ENCODE data around the gene ZPLD1. TPM values are rescaled to one million over a fixed set of nuclear protein-coding genes. Genes with fewer than 3 reads are reported as not detected.
A peak's percentile ranks its signal among the peaks of the same experiment; 100 is the strongest.

ZPLD1 gene
- total RNA-seq, 1 experiment from 2014 or later = not detected

DNA sequence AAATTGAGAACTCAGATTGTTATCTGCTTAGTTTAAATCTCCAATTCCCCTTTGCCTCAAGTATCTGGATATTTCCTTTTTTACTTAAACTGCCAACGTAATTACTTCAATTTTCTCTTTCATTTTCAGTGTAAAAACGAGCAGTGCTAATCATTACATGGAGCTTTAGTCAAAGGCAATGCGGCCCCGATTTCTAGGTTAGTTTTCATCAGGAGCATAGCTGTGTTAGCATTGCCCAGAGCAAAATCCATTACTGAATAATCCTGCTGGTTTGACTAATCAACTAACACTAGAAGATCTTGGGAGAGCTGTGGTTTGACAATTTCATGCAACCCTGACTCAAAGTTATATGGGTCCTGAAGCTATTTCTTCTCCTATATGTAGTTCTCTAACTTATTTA is 46.2 kb downstream of the ZPLD1 start:
- no peak for TF ChIP-seq CTCF (conservative IDR thresholded peaks at IDR 0.05)
- Histone ChIP-seq H3K4me1 (replicated peaks; ENCODE audit: insufficient read depth) (peaks cover 6% of the 10 kb centered on the region; the same call in 1 of the 2 replicates), H2AFZ (peak overlapping the region; percentile 63), H3K27me3 (ENCODE audit: insufficient read depth, low read depth) (no peaks in the 10 kb centered on the region), H3K9me3 (ENCODE audit: insufficient read depth, low read depth) (no peaks in the 10 kb centered on the region; the same call in 1 of the 2 replicates), H3F3A (ENCODE audit: insufficient read depth, low read depth) (0 out of 2 replicates have a peak, but pooled peaks cover 3% of the 10 kb centered on the region), H3K36me3 (ENCODE audit: low read depth) (no peaks in the 10 kb centered on the region), H3K27ac (no peak overlapping the region), H3K9me2 (ENCODE audit: insufficient read depth) (no peaks in the 10 kb centered on the region), H4K20me1 (ENCODE audit: insufficient read depth) (no peaks in the 10 kb centered on the region), H3K4me3 (no peak overlapping the region), H3K79me2 (ENCODE audit: low read depth) (no peaks in the 10 kb centered on the region), H3K4me2 (0 out of 2 replicates have a peak overlapping the region, but pooled peaks have one; percentile 3)
- ChIA-PET POLR2A (ENCODE audit: unreplicated experiment) (no interaction called here), CTCF (no interaction called here)
- intact Hi-C loops (cut with micrococcal nuclease; ENCODE audit: unreplicated experiment) = no loop called here
- no peak for DNase-seq
- no TSS peak for BruUV-seq (replicated peaks)

DNA sequence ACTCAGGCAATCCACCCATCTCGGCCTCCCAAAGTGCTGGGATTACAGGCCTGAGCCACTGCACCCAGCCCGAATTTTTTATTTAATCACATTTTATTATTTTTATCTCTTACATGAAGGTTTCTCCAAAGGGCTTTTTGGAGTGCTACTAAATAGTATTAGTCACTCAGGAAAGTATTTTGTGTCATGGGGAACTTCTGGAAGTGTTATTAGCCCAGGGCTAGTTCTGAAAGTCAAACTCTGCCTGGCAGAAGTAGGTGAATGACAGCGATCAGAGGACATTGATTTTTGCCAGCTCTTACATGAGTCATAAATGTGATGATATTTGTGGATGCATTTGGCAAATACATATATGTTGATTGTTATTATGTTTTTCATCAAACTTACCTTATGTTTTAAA is 48.7 kb downstream of the ZPLD1 start:
- Histone ChIP-seq H3K27me3 (ENCODE audit: insufficient read depth, low read depth) (no peaks in the 10 kb centered on the region), H3K4me3 (no peak overlapping the region), H3F3A (ENCODE audit: insufficient read depth, low read depth) (0 out of 2 replicates have a peak, but pooled peaks cover 3% of the 10 kb centered on the region), H3K79me2 (ENCODE audit: low read depth) (no peaks in the 10 kb centered on the region), H3K4me1 (replicated peaks; ENCODE audit: insufficient read depth) (peaks cover 6% of the 10 kb centered on the region; the same call in 1 of the 2 replicates), H3K9me2 (ENCODE audit: insufficient read depth) (no peaks in the 10 kb centered on the region), H3K9me3 (ENCODE audit: insufficient read depth, low read depth) (no peaks in the 10 kb centered on the region; the same call in 1 of the 2 replicates), H3K36me3 (ENCODE audit: low read depth) (no peaks in the 10 kb centered on the region), H4K20me1 (ENCODE audit: insufficient read depth) (no peaks in the 10 kb centered on the region), H3K4me2 (no peak overlapping the region), H3K27ac (no peak overlapping the region), H2AFZ (no peak overlapping the region; the same call in 1 of the 2 replicates)
- no peak for DNase-seq
- intact Hi-C loops (cut with micrococcal nuclease; ENCODE audit: unreplicated experiment) = no loop called here
- ChIA-PET CTCF (interaction anchor here (0.6 kb wide), 1 partner anchor 796 kb away, joined by 10 read pairs; no protein-coding TSS in a partner anchor), POLR2A (ENCODE audit: unreplicated experiment) (no interaction called here)
- TF ChIP-seq EZH2 (IDR thresholded peaks at IDR 0.05; ENCODE audit: low read depth) = no peak
- TF ChIP-seq CTCF (conservative IDR thresholded peaks at IDR 0.05) = no peak
- no TSS peak for BruUV-seq (replicated peaks)

- Histone ChIP-seq H3F3A (ENCODE audit: insufficient read depth, low read depth) (0 out of 2 replicates have a peak, but pooled peaks cover 3% of the 10 kb centered on the region), H3K9me3 (ENCODE audit: insufficient read depth, low read depth) (no peaks in the 10 kb centered on the region; the same call in 1 of the 2 replicates), H3K27me3 (ENCODE audit: insufficient read depth, low read depth) (no peaks in the 10 kb centered on the region), H3K4me1 (replicated peaks; ENCODE audit: insufficient read depth) (peaks cover 6% of the 10 kb centered on the region; the same call in 1 of the 2 replicates), H3K36me3 (ENCODE audit: low read depth) (no peaks in the 10 kb centered on the region), H3K4me2 (no peak overlapping the region), H2AFZ (no peak overlapping the region), H3K79me2 (ENCODE audit: low read depth) (no peaks in the 10 kb centered on the region), H3K4me3 (no peak overlapping the region), H4K20me1 (ENCODE audit: insufficient read depth) (no peaks in the 10 kb centered on the region), H3K9me2 (ENCODE audit: insufficient read depth) (no peaks in the 10 kb centered on the region), H3K27ac (no peak overlapping the region)
- no peak for DNase-seq
- ChIA-PET CTCF (no interaction called here), POLR2A (ENCODE audit: unreplicated experiment) (no interaction called here)
- intact Hi-C loops (cut with micrococcal nuclease; ENCODE audit: unreplicated experiment) = no loop called here
- TF ChIP-seq CTCF (conservative IDR thresholded peaks at IDR 0.05) = no peak
- TF ChIP-seq EZH2 (IDR thresholded peaks at IDR 0.05; ENCODE audit: low read depth) = no peak
- no TSS peak for BruUV-seq (replicated peaks)
Observed at GRCh38 chr3:102484363-102484762, 49.5 kb downstream of the ZPLD1 start.
